Effector CD8-positive, alpha-beta T cell (primary cell): ENCODE measurements around the gene DLX6.

Experiments
- DNase-seq: peaks from one replicate; lab custom pipeline; 2025; lab: John Stamatoyannopoulos, UW

DLX6 gene

DNA sequence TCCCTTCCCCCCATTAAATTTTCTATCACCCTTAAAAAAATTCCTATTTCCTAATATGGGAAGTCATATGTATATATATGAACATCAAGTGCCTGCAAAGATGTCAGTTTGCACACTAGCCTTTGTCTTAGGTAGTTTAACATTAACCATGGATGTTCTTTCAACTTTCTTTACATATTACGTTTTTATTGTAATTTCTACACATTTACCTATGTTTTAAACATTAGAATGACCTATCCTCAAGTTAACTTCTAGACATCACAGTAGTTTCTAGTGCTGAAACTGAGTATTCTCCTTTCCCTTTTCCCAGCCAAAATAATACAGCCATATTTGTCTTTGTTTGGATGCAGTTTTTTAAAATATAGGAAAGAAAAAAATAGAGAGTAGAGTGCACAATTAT lies 5.8 kb downstream of the DLX6 start:
- no peak for DNase-seq

GRCh38 chr7:97011536-97012364 lies 6.4 kb downstream of the DLX6 start:
- no peak for DNase-seq

DNA sequence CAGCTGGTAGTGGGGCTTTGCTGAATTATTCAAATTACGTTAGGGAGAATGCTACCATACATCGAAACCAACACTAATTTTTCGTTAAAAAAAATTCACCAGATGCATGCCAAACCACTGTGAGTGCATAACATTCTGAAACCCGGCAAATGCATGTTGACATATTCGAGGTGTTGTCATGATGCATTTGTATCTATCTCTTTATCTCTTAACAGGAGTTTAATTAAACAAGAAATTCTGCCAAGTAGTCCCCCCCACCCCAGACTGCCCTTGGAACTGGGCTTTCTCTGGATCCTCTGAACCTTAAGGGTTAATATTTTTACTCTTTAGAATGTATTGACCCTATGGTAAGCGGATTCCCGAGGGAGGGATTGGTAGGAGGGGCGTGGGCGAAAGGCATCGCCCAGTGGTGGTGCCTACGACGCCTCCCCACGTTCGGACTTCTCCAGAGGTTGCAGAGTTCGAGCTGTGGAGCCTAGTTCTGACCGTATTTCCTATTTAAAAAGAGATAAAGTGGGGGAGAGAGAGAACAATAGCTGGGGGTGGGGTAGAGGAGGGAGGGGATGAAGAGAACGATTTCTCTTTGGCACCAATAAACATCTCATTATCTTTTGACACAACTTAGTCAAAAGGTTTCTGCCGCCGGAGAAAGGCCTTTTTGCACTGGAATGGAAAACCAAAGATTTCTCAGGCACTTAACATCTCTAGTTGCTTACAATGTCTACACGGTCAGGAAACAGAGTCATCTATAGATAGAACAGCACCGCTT lies 7.2 kb downstream of the DLX6 start:
- DNase-seq, result no peak

- no peak for DNase-seq
Observed at GRCh38 chr7:97013134-97013844, 7.9 kb downstream of the DLX6 start.

- DNase-seq, result no peak
Observed at GRCh38 chr7:97013845-97014134, 8.4 kb downstream of the DLX6 start.

DNA sequence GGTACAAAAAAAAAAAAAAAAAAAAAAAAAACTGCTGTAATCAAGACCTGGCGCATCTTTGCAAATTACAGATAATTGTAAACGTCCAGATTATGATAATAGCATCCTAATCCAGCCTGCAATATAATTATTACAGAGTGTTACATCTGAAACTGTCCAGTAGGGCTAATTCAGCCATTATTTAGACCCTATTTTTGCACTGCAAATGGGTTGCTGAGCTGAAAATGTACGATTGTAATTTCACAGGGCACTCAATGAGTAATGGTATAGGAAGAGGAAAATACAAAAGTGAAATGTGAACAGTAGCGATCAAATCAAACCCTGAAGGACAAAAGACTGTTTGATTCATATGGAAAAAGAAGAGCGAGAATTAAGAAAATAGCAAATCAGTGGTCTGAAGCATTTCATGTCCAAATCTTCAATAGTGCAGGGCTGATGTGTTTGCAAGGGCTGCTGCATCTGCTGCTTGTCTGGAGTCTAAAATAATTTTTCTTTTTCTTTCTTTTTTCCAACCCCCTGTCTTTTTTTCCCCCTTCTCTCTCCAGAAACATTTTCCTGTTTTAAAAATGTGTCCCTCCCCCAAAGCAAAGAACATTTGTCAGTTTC lies 8.9 kb downstream of the DLX6 start:
- DNase-seq, result no peak

DNA sequence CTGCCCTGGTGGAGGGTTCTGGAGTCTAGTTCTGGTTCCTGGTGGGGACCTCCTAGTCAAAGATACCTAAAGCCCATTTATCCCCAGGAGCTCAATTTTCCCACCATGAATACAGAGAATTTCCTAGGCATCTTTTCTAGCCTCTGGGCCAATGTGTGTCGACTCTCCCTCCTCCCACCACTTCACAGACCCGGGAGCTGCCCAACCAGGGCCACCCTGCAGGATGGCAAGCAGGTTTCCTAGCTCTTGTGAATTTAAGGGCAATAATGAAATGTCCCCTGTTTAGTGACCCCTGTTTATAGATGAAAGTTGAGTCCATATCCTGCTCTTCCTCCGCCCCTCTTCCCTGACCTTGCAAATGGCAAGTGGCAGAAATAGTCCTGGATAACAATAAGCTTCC lies 9.9 kb downstream of the DLX6 start:
- no peak for DNase-seq

DNA sequence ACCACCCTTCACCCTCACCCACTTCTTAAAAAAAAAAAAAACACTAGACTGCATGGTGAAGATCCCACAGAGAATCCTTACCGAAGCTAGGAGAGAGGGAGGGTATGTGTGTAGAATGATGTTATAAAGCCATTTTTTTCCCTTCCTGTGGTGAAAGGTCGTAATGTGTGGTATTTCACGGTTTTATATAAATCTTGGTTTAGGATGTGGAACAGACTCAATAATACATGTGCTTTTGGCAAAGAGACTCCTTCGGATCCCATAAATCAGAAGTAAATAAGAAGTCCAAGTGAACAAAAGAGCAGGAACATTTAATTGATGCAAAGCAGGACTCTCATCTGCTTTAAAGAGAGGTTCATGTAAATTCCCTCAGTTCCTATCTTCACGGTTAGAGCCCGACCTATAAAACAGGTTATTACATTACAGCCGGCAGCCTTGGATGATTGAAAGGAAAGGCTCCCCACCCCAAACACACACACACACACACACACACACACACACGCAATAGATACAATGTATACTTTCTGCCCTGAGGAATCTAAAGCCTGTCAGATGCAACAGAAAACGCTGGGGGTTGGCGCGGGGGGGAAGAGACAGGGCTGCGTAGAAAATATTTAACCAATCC lies 10.5 kb downstream of the DLX6 start:
- no peak for DNase-seq

DNA sequence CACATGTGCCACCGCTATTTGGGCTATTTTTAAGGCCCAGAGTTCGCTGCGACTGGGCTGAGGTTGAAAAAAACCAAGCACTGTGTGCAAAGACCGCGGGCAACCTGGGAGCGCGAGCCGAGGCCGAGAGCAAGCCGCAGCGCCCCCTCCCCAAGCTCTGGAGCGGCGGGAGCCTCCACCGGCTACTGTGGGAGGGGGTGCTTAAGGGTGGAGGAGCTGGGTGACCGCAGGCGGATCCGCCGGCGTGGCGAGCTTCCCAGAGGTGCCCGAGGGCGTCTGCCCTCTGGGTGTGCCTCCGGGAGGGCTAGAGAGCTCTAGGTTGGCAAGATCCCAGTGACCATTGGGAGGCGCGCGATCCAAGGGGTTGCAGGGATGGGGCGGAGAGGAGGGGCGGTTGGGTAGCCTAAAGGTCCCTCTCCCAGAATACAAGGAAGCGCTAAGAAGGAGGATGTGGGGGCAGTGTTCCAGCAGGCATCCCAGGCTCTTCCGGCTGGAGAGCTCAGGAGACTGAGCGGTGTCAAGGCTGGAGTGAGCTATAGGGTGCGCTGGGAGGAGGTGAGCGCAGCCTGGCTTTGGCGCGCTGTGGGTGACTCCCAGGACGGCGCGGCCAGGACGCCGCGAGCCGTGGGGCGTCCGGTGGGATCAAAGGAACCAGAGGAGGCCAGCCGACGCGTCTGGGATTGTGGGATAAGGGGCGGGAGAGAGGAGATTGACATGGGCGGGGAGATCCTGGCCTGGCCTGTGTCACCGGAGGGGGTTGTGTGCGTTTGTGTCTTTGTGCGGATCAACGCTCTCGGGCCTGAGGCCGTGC lies 11.2 kb downstream of the DLX6 start:
- DNase-seq, result no peak

- no peak for DNase-seq
Observed at GRCh38 chr7:97017192-97018125, 12.1 kb downstream of the DLX6 start.

- no peak for DNase-seq
Observed at GRCh38 chr7:97018126-97018601, 12.8 kb downstream of the DLX6 start.

GRCh38 chr7:97018791-97019531 lies 13.6 kb downstream of the DLX6 start:
- DNase-seq, result no peak

DNA sequence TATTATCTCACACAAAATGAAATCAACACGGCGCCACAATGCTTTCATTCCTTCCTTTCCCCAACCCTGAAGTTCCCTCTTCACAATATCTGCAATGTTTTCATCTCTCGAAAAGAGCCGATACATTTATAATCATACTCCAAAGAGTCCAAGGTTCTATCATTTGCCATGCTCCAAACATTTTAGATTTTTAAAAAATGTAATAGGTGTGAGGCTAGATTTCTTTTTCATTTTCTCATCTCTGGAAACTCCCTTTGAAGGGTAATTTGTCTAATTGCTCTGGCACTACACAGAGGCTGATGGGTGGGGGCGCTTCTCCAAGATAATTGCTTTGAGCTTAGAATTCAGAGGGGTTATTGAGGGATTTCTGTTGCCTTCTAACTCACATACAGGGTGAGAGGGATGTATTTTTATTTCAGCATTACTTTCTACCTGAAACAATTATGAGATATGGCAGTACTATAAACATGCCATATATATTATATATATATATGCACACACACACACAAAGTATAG lies 14.4 kb downstream of the DLX6 start:
- no peak for DNase-seq

DNA sequence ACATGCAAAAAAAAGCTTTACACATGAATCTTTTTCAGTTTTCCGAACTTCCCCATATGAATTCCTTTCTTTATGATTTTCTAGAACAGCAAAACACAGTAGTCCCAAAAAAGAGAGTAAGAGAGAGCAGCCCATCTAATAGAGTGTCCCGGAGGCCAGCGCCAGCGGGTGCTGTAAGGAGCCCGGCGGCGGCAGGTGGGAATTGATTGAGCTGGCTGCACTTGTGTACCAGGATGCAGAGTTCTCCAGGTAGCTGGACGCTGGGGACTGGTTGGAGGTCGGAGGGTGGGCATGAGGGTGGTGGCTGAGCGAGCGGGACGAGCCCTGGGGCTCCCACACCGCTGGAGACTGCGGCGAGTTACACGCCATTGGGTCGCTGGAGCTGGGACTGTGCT lies 15.2 kb downstream of the DLX6 start:
- no peak for DNase-seq

DNA sequence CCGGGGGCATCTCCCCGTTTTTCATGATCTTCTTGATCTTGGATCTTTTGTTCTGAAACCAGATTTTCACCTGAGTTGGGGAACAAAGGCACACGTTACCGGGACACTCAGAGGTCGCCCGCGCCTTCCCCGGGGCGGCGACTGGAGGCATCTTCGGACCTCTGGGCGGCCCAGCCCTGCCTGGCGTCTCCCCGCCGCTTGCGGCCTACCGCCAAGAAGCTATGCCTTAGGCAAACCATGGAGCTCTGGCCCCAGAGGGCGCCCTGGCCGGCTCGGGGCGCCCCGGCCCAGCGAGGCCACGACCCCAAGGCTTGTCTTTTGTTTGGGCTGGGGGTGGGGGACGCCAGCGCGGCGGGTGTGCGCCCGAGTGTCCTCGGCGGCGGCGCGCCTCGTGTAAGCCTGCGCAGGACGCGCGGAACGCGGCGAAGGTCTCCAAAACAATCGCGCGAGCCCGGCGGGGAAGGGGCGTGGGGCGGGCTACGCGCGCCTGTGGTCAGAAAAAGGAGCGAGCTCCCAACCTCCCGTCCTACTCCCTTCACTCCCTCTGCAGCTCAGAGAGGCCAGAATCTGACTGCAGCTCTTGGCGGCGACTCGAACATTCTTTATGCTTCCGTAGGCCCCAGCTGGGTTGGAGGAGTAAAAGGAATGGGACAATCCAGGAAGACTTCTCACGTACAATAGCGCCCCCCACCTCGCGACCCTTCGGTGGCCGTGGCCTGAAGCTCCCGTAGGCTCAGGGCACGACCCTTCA lies 15.8 kb downstream of the DLX6 start:
- no peak for DNase-seq

DNA sequence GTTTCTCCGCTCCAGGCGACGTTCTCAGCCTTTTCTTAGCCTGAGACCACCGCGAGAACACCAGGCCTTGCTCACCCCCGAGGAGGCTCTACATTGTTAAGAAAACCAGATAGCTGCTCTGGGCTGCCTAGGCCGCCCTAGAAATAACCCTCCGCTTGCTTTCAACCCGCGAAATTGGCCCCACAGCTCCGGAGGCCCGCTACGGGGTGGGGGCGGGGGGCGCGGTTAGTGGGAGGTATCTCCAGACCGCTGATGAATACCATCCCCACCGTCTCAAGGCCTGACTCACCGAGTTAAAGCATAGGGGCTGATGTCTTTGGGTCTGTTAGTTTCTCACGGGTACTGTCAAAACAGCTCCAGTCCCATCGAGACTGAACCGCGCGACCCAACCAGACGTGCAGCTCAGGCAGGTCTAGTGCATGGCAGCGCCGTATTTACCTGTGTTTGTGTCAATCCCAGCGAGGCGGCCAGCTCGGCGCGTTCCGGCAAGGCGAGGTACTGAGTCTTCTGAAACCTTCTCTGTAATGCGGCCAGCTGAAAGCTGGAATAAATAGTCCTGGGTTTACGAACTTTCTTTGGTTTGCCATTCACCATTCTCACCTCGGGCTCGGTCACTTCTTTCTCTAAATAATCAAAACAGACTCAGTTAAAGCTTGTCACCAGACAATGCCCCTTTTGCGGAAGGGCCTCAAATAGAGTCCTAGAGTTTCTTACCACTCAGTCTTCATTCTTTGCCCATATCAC lies 16.6 kb downstream of the DLX6 start:
- no peak for DNase-seq

DNA sequence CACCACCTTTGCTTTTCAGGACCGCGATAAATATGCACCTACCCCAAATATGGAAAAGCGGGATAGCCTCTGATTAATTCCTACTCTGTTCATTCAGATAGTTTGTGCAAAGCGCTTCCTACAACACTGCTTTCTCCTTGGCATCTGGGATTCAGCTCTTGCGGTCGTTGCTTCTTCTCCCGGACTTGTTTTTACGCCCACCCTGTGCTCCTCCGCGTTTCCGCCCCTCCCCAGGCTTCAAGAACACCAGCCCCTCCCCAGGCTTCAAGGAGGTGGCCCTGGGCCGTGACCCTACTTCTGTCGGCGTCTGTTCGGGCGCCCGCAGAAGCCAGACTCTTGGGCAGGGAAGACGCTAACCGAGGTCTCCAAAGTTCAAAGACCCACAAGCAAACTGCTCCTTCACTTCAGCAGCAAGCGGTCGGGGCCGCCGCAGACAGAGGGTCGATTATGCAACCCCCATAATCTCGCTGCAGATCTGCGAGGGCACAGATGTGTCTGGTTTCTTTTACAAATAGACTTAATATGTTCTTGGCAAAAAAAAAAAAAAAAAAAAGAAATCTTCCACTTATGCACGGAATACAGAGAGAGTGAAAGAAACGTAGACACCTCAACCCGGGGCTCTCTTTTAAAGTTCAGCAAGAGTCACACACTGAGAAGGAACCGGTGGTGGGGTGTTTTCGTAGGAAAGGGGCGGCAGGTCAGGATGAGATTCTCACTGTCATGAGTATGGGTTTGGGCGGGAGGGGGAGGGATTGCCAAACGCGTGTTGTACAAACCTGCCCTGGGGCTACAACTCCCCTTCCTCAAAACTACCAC lies 17.3 kb downstream of the DLX6 start:
- no peak for DNase-seq
